Astrocyte of the cerebellum (primary cell): ENCODE data around the gene CRYBA1.

ENCODE experiments used
- DNase-seq: peaks from one replicate; pipeline ENCODE4 v3.0.0-alpha.2; 2011; ENCODE audit warnings: low read depth
- H3K4me3 ChIP-seq: 2 replicates; pipeline ENCODE4 v1.5.1; 2011; ENCODE audit warnings: mild to moderate bottlenecking, low read depth, low read length, moderate library complexity
- CTCF ChIP-seq: IDR thresholded peaks from 2 replicates; pipeline ENCODE4 v1.5.1; 2012; ENCODE audit warnings: low read length, low read depth, moderate library complexity, mild to moderate bottlenecking; ENCODE audit errors: missing control alignments
- in situ Hi-C: cut with HindIII; loops from 2 replicates; pipeline ENCODE4 v1.10.0; 2017; ENCODE audit warnings: low sequenced_read_pairs

The CRYBA1 gene

GRCh38 chr17:29292071-29292991 lies 45.7 kb downstream of the CRYBA1 start:
- in situ Hi-C loops, result no loop called here
- DNase-seq, result peak; percentile 28
- H3K4me3 ChIP-seq, result peak overlapping the region; percentile 100
- no peak for TF ChIP-seq CTCF

GRCh38 chr17:29292992-29293889 lies 46.6 kb downstream of the CRYBA1 start:
- peak overlapping the region; percentile 100 for H3K4me3 ChIP-seq
- in situ Hi-C loops, result no loop called here
- DNase-seq, result no peak
- no peak for TF ChIP-seq CTCF

- in situ Hi-C loops, result no loop called here
- no peak for TF ChIP-seq CTCF
- H3K4me3 ChIP-seq, result peak within 1 kb of the TSS; percentile 100
- peak; percentile 96 for DNase-seq
Observed at GRCh38 chr17:29293890-29294579, 47.4 kb downstream of the CRYBA1 start, which contains the start of gene NUFIP2. NUFIP2 (minus strand) TSS chr17:29294148; CDS start chr17:29294059, 89 bp downstream.

GRCh38 chr17:29294580-29294900 lies 47.9 kb downstream of the CRYBA1 start:
- no peak for TF ChIP-seq CTCF
- peak overlapping the region; percentile 100 for H3K4me3 ChIP-seq
- no peak for DNase-seq
- in situ Hi-C loops, result no loop called here

GRCh38 chr17:29295420-29295819 lies 48.8 kb downstream of the CRYBA1 start:
- H3K4me3 ChIP-seq, result no peak overlapping the region
- TF ChIP-seq CTCF, result no peak
- in situ Hi-C loops, result no loop called here
- DNase-seq, result no peak

- TF ChIP-seq CTCF, result no peak
- no peak for DNase-seq
- in situ Hi-C loops, result no loop called here
- no peak overlapping the region for H3K4me3 ChIP-seq
Observed at GRCh38 chr17:29299031-29299430, 52.4 kb downstream of the CRYBA1 start.
